CD4-positive, alpha-beta T cell (primary cell): ENCODE measurements around the gene PPP1R8. TPM values are rescaled to one million over a fixed set of nuclear protein-coding genes. Genes with fewer than 3 reads are reported as not detected.

ENCODE experiments used
- ATAC-seq: fragments of 200-7000 bp; cut with Tn5 transposase; one replicate; pipeline ENCODE4 v1.10.0; 2022; ENCODE audit warnings: mild to moderate bottlenecking; ENCODE audit not compliant: poor library complexity
- CTCF ChIA-PET: fragments of 350-600 bp; sonication (Branson Sonifier 250); formaldehyde crosslinking; loops from one replicate; lab custom pipeline; 2021; ENCODE audit warnings: antibody characterized with exemption, inconsistent platforms; lab: Charles Lee
- POLR2A ChIA-PET: fragments of 350-600 bp; sonication (Branson Sonifier 250); formaldehyde crosslinking; loops from one replicate; lab custom pipeline; 2021; ENCODE audit warnings: antibody characterized with exemption, inconsistent platforms; lab: Charles Lee
- DNase-seq, 14 experiments: peaks; one replicate each; pipeline ENCODE4 v3.0.0-alpha.2; 2013 to 2020; ENCODE audit warnings: mixed read lengths in 2 of 14
- H3K27ac ChIP-seq, 2 donors: one replicate each; pipeline versions ENCODE4 v1.5.1 to v1.7.0; 2013; ENCODE audit warnings: low read length in 2 of 2, low read depth in 1 of 2, mild to moderate bottlenecking in 1 of 2
- H3K27me3 ChIP-seq, 2 experiments: 1 replicate in 1 of 2; 2 replicates in 1 of 2; pipeline versions ENCODE4 v1.6.1 to v1.7.0; 2013; ENCODE audit warnings: low read length in 2 of 2, control low read depth in 1 of 2, mild to moderate bottlenecking in 1 of 2, moderate library complexity in 1 of 2; ENCODE audit not compliant: insufficient read depth in 2 of 2, control insufficient read depth in 1 of 2
- H3K36me3 ChIP-seq: one replicate; pipeline ENCODE4 v1.6.1; 2013; ENCODE audit warnings: low read length, control low read depth; ENCODE audit not compliant: insufficient read depth
- H3K4me1 ChIP-seq: one replicate; pipeline ENCODE4 v1.6.1; 2013; ENCODE audit warnings: low read length, control low read depth; ENCODE audit not compliant: insufficient read depth
- H3K4me3 ChIP-seq: one replicate; pipeline ENCODE4 v1.5.1; 2013; ENCODE audit warnings: mild to moderate bottlenecking, low read length, moderate library complexity
- H3K9me3 ChIP-seq, 2 experiments: 1 replicate in 1 of 2; 2 replicates in 1 of 2; pipeline versions ENCODE4 v1.6.1 to v1.7.0; 2013; ENCODE audit warnings: low read length in 2 of 2, mild to moderate bottlenecking in 2 of 2, control low read depth in 1 of 2, moderate library complexity in 1 of 2; ENCODE audit not compliant: control insufficient read depth in 1 of 2, insufficient read depth in 1 of 2
- H3K27ac Mint-ChIP-seq: one replicate; pipeline ENCODE4 v1.8.0; 2020; ENCODE audit warnings: mixed read lengths
- H3K27me3 Mint-ChIP-seq: one replicate; pipeline ENCODE4 v1.8.0; 2021; ENCODE audit warnings: mixed read lengths
- H3K36me3 Mint-ChIP-seq: one replicate; pipeline ENCODE4 v1.8.0; 2021; ENCODE audit warnings: low read depth, mixed read lengths
- H3K4me1 Mint-ChIP-seq: one replicate; pipeline ENCODE4 v1.8.0; 2021; ENCODE audit warnings: low read depth, mixed read lengths
- H3K4me3 Mint-ChIP-seq: one replicate; pipeline ENCODE4 v1.8.0; 2020; ENCODE audit warnings: mild to moderate bottlenecking, mixed read lengths
- H3K9me3 Mint-ChIP-seq: one replicate; pipeline ENCODE4 v1.8.0; 2020; ENCODE audit warnings: mixed read lengths
- intact Hi-C, 2 experiments: fragments of 100-400 bp; cut with DNase I in 1 of 2; cut with micrococcal nuclease in 1 of 2; formaldehyde crosslinking; loops; one replicate each; pipeline versions ENCODE4 v1.15.1 to v1.9.0; 2023 to 2025; cut with DNase I, micrococcal nuclease
- total RNA-seq, 174 experiments: library from RNA in 2 of 174; stranded (reverse) in 2 of 174; gene quantifications; one replicate each; pipeline ENCODE4 v1.2.3 and lab custom pipeline; 2021 to 2026
- TF ChIP-seq, protein P1 (sequence below): fragments of 200-600 bp; IDR thresholded peaks from one replicate; pipeline ENCODE4 v1.8.0; 2022; ENCODE audit warnings: antibody characterized with exemption, mild to moderate bottlenecking

The PPP1R8 gene
- total RNA-seq, 2 experiments from 2014 or later: 14.8 to 15.7 TPM

DNA sequence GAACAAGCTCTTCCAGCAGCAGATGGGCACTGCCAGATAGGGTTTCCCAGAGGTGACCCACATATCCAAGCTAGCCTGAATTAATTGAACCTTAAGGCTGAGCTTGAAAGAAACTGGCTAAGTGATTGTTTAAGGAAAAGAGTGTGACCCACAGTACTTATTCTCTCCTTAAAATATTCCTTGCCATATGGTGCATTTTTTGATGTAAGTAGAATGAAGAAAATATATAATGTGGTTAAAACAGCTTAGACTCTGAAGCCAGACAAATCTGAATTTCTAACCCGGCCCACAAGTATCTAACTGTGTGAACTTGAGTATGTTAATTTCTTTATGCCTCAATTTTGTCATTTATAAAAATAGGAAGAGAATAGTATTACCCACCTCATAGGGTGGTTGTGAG is 4.9 kb downstream of the PPP1R8 start:
- H3K4me3 Mint-ChIP-seq: peak overlapping the region; percentile 30
- H3K27ac Mint-ChIP-seq: peak overlapping the region; percentile 29
- peaks cover 48% of the 10 kb centered on the region for H3K4me1 Mint-ChIP-seq
- no peaks in the 10 kb centered on the region for H3K9me3 ChIP-seq
- intact Hi-C loops: no loop called here
- no peak overlapping the region for H3K27ac ChIP-seq
- ATAC-seq: no peak
- ChIA-PET CTCF (interaction anchor here (0.7 to 1.2 kb wide), 2 partner anchors 9 to 13 kb away, joined by 3 read pairs; no protein-coding TSS in a partner anchor), POLR2A (no interaction called here)
- peaks cover 68% of the 10 kb centered on the region for H3K36me3 Mint-ChIP-seq
- H3K27me3 Mint-ChIP-seq: no peaks in the 10 kb centered on the region
- TF ChIP-seq, protein P1, sequence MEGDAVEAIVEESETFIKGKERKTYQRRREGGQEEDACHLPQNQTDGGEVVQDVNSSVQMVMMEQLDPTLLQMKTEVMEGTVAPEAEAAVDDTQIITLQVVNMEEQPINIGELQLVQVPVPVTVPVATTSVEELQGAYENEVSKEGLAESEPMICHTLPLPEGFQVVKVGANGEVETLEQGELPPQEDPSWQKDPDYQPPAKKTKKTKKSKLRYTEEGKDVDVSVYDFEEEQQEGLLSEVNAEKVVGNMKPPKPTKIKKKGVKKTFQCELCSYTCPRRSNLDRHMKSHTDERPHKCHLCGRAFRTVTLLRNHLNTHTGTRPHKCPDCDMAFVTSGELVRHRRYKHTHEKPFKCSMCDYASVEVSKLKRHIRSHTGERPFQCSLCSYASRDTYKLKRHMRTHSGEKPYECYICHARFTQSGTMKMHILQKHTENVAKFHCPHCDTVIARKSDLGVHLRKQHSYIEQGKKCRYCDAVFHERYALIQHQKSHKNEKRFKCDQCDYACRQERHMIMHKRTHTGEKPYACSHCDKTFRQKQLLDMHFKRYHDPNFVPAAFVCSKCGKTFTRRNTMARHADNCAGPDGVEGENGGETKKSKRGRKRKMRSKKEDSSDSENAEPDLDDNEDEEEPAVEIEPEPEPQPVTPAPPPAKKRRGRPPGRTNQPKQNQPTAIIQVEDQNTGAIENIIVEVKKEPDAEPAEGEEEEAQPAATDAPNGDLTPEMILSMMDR: no peak
- H3K4me3 ChIP-seq: no peak overlapping the region
- H3K36me3 ChIP-seq: peaks cover 51% of the 10 kb centered on the region
- no peak for DNase-seq
- peaks cover 22% of the 10 kb centered on the region for H3K4me1 ChIP-seq
- no peaks in the 10 kb centered on the region for H3K27me3 ChIP-seq
- H3K9me3 Mint-ChIP-seq: no peaks in the 10 kb centered on the region

DNA sequence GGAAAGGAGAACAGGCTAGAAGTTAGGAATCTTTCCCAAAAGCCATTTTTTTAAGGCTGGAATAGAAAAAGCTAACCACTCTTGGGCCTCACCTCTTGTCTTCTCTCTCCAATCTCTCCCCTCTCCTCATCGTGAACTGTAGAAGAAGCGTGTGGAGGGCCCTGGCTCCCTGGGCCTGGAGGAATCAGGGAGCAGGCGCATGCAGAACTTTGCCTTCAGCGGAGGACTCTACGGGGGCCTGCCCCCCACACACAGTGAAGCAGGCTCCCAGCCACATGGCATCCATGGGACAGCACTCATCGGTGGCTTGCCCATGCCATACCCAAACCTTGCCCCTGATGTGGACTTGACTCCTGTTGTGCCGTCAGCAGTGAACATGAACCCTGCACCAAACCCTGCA is 19.4 kb downstream of the PPP1R8 start:
- ATAC-seq: no peak
- Histone ChIP-seq H3K4me3 (no peak overlapping the region), H3K4me1 (no peaks in the 10 kb centered on the region), H3K27ac (no peak overlapping the region), H3K36me3 (peaks cover 62% of the 10 kb centered on the region), H3K27me3 (no peaks in the 10 kb centered on the region), H3K9me3 (no peaks in the 10 kb centered on the region)
- Mint-ChIP-seq H3K9me3 (no peaks in the 10 kb centered on the region), H3K27ac (no peak overlapping the region), H3K36me3 (peaks cover 63% of the 10 kb centered on the region), H3K4me1 (no peaks in the 10 kb centered on the region), H3K4me3 (no peak overlapping the region), H3K27me3 (no peaks in the 10 kb centered on the region)
- ChIA-PET POLR2A (no interaction called here), CTCF (no interaction called here)
- intact Hi-C loops: no loop called here
- TF ChIP-seq, protein P1: no peak
- DNase-seq: no peak

DNA sequence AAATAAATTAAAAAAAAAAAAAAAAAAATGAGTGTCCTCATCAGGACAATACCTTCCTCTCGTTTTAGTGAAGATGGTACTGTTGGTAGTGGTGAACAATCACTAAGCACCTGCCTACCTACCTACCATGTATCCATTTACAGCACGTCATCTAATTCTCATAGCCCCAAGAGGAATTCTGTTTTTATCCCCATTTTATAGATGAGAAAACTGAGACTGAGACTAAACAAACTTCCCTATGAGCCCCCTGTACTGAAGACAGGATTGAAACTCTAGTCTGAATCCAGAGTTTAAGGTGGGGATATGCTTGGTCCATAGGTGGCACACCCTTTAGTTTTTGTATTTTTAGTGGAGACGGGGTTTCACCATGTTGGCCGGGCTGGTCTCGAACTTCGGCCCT is 24.5 kb downstream of the PPP1R8 start:
- ATAC-seq: no peak
- intact Hi-C loops: no loop called here

More for the DNA sequence above, 24.5 kb downstream of the PPP1R8 start:
- no peak for DNase-seq
- Histone ChIP-seq H3K4me3 (no peak overlapping the region), H3K4me1 (peaks cover 14% of the 10 kb centered on the region), H3K9me3 (no peaks in the 10 kb centered on the region), H3K27me3 (no peaks in the 10 kb centered on the region), H3K36me3 (peaks cover 17% of the 10 kb centered on the region), H3K27ac (no peak overlapping the region)
- H3K27me3 Mint-ChIP-seq: no peaks in the 10 kb centered on the region
- no peak overlapping the region for H3K4me3 Mint-ChIP-seq
- no peak overlapping the region for H3K27ac Mint-ChIP-seq
- H3K9me3 Mint-ChIP-seq: no peaks in the 10 kb centered on the region
- CTCF ChIA-PET: no interaction called here
- peaks cover 6% of the 10 kb centered on the region for H3K4me1 Mint-ChIP-seq
- peaks cover 19% of the 10 kb centered on the region for H3K36me3 Mint-ChIP-seq
- POLR2A ChIA-PET: no interaction called here
- TF ChIP-seq, protein P1: no peak
